Keratinocyte (primary cell): ENCODE measurements around the gene UBE2V1. TPM values are rescaled to one million over a fixed set of nuclear protein-coding genes. Genes with fewer than 3 reads are reported as not detected.

Experiments used
- DNase-seq: peaks from one replicate; pipeline ENCODE4 v3.0.0-alpha.2; 2011; ENCODE audit warnings: low read depth, missing footprints, low spot score
- FAIRE-seq: peaks from 2 replicates; lab custom pipeline; 2011; peaks lifted over from hg19 to GRCh38; lab: Jason Lieb, UNC
- H2AFZ ChIP-seq: 2 replicates; pipeline ENCODE4 v1.6.0; 2012; ENCODE audit warnings: low read length, control low read depth, inconsistent platforms; ENCODE audit not compliant: control insufficient read depth
- H3K27ac ChIP-seq: 2 replicates; pipeline ENCODE4 v1.5.1; 2011; ENCODE audit warnings: low read length; ENCODE audit not compliant: control insufficient read depth, insufficient read depth
- H3K27me3 ChIP-seq: 3 replicates; pipeline ENCODE4 v1.6.0; 2011; ENCODE audit warnings: low read length; ENCODE audit not compliant: control insufficient read depth, insufficient read depth; ENCODE audit errors: extremely low read depth
- H3K36me3 ChIP-seq, 2 experiments: 2 replicates in 1 of 2; 3 replicates in 1 of 2; pipeline ENCODE4 v1.5.1; 2011; ENCODE audit warnings: low read length in 2 of 2, mild to moderate bottlenecking in 1 of 2; ENCODE audit not compliant: control insufficient read depth in 2 of 2, insufficient read depth in 2 of 2; ENCODE audit errors: extremely low read depth in 1 of 2
- H3K4me1 ChIP-seq: 3 replicates; pipeline ENCODE4 v1.5.1; 2011; ENCODE audit warnings: low read length; ENCODE audit not compliant: control insufficient read depth, insufficient read depth; ENCODE audit errors: extremely low read depth
- H3K4me2 ChIP-seq: 3 replicates; pipeline ENCODE4 v1.6.0; 2011; ENCODE audit warnings: low read depth, low read length; ENCODE audit not compliant: control insufficient read depth, insufficient read depth; ENCODE audit errors: extremely low read depth
- H3K4me3 ChIP-seq, 3 experiments: fragments of 200-600 bp in 1 of 3; sonication (generic) in 1 of 3; 2 replicates in 2 of 3; 3 replicates in 1 of 3; pipeline ENCODE4 v1.5.1; 2011 to 2016; ENCODE audit warnings: low read length in 3 of 3, mild to moderate bottlenecking in 3 of 3, control low read depth in 2 of 3, inconsistent platforms in 1 of 3, low read depth in 1 of 3, mixed read lengths in 1 of 3, mixed run types in 1 of 3, moderate library complexity in 1 of 3; ENCODE audit not compliant: control insufficient read depth in 2 of 3, insufficient read depth in 2 of 3; ENCODE audit errors: extremely low read depth in 1 of 3
- H3K79me2 ChIP-seq: 2 replicates; pipeline ENCODE4 v1.6.0; 2012; ENCODE audit warnings: low read length; ENCODE audit not compliant: control insufficient read depth, insufficient read depth
- H3K9ac ChIP-seq: 3 replicates; pipeline ENCODE4 v1.6.0; 2011; ENCODE audit warnings: low read length; ENCODE audit not compliant: control insufficient read depth, insufficient read depth; ENCODE audit errors: extremely low read depth
- H3K9me1 ChIP-seq: 3 replicates; pipeline ENCODE4 v1.6.0; 2011; ENCODE audit warnings: low read length; ENCODE audit not compliant: control insufficient read depth, insufficient read depth; ENCODE audit errors: extremely low read depth
- H3K9me3 ChIP-seq: 2 replicates; pipeline ENCODE4 v1.5.1; 2012; ENCODE audit warnings: low read depth, low read length; ENCODE audit not compliant: control insufficient read depth
- H4K20me1 ChIP-seq: 3 replicates; pipeline ENCODE4 v1.6.0; 2011; ENCODE audit warnings: low read length; ENCODE audit not compliant: control insufficient read depth, insufficient read depth; ENCODE audit errors: extremely low read depth
- EZH2 ChIP-seq: IDR thresholded peaks from one replicate; pipeline ENCODE4 v1.6.1; 2012; ENCODE audit warnings: inconsistent platforms, mild to moderate bottlenecking, low read length, moderate library complexity
- dilution Hi-C: fragments of 300-500 bp; cut with MboI; formaldehyde crosslinking; loops from one replicate; pipeline ENCODE4 v1.7.0; 2020; ENCODE audit warnings: low sequenced_read_pairs; ENCODE audit not compliant: extremely low pct_ligation_motif_present
- polyA plus RNA-seq, 5 experiments: library from polyadenylated mRNA; depleted of rRNA in 3 of 5; stranded (reverse) in 3 of 5; stranded (forward) in 1 of 5; unstranded in 1 of 5; fragments of >200 nt; gene quantifications; 1 replicate in 1 of 5; 2 replicates in 3 of 5; 3 replicates in 1 of 5; pipeline versions ENCODE4 v1.2.1 to v1.2.3, GENCODE V29; 2011 to 2012; ENCODE audit warnings: missing spikeins in 2 of 5, low read depth in 1 of 5, low replicate concordance in 1 of 5
- TF ChIP-seq, protein P1 (sequence below), 3 experiments: IDR thresholded peaks in 1 of 3; conservative IDR thresholded peaks in 1 of 3; optimal IDR thresholded peaks in 1 of 3; 2 replicates in 2 of 3; 3 replicates in 1 of 3; pipeline versions ENCODE3 to v1.5.1; 2011; ENCODE audit warnings: low read length in 3 of 3, mild to moderate bottlenecking in 3 of 3, moderate library complexity in 2 of 3, control low read depth in 1 of 3, inconsistent platforms in 1 of 3; ENCODE audit not compliant: insufficient read depth in 2 of 3; ENCODE audit errors: extremely low read depth in 1 of 3

Gene UBE2V1
- polyA plus RNA-seq, 1 donor (not counting 4 experiments of a cell fraction or from before 2014, with no cell fraction given): 117 TPM

DNA sequence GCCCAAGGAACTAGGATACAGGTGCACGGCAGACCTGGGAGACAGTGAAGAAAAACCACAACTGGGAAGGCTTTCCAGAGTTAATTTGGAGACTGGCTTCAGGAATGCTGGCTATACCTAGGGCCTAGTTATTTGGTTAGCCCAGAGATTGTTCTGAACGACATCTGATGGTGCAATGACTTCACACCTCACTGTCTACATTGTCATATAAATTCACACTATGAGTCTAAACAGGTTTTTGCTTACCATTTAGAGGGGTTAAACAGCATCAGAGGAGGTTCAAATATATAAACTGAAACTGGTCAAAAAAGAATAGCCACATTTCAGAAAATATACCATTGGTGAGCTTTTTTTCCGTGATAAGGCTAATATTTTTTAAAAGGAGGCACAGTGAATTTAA is 16.7 kb downstream of the UBE2V1 start:
- H3K4me1 ChIP-seq: peaks cover 19% of the 10 kb centered on the region
- no peak overlapping the region for H2AFZ ChIP-seq
- no peak overlapping the region for H3K4me2 ChIP-seq
- H3K27me3 ChIP-seq: no peaks in the 10 kb centered on the region
- no peaks in the 10 kb centered on the region for H3K9me3 ChIP-seq
- FAIRE-seq (no peak), DNase-seq (no peak)
- H3K36me3 ChIP-seq: peaks cover 14 to 19% of the 10 kb centered on the region in 2 experiments
- H3K9me1 ChIP-seq: peaks cover 2% of the 10 kb centered on the region
- no peak overlapping the region for H3K4me3 ChIP-seq
- H4K20me1 ChIP-seq: peaks cover 26% of the 10 kb centered on the region
- H3K79me2 ChIP-seq: peaks cover 89% of the 10 kb centered on the region
- no peak overlapping the region for H3K27ac ChIP-seq
- TF ChIP-seq, protein P1, sequence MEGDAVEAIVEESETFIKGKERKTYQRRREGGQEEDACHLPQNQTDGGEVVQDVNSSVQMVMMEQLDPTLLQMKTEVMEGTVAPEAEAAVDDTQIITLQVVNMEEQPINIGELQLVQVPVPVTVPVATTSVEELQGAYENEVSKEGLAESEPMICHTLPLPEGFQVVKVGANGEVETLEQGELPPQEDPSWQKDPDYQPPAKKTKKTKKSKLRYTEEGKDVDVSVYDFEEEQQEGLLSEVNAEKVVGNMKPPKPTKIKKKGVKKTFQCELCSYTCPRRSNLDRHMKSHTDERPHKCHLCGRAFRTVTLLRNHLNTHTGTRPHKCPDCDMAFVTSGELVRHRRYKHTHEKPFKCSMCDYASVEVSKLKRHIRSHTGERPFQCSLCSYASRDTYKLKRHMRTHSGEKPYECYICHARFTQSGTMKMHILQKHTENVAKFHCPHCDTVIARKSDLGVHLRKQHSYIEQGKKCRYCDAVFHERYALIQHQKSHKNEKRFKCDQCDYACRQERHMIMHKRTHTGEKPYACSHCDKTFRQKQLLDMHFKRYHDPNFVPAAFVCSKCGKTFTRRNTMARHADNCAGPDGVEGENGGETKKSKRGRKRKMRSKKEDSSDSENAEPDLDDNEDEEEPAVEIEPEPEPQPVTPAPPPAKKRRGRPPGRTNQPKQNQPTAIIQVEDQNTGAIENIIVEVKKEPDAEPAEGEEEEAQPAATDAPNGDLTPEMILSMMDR (optimal IDR thresholded peaks at IDR 0.05 in 1 of 3, IDR thresholded peaks at IDR 0.05 in 1 of 3, conservative IDR thresholded peaks at IDR 0.05 in 1 of 3; ENCODE audit: extremely low read depth in 1 of 3, insufficient read depth in 2 of 3, low read length in 3 of 3): no peak
- TF ChIP-seq EZH2: no peak
- no peak overlapping the region for H3K9ac ChIP-seq
- dilution Hi-C loops: no loop called here

DNA sequence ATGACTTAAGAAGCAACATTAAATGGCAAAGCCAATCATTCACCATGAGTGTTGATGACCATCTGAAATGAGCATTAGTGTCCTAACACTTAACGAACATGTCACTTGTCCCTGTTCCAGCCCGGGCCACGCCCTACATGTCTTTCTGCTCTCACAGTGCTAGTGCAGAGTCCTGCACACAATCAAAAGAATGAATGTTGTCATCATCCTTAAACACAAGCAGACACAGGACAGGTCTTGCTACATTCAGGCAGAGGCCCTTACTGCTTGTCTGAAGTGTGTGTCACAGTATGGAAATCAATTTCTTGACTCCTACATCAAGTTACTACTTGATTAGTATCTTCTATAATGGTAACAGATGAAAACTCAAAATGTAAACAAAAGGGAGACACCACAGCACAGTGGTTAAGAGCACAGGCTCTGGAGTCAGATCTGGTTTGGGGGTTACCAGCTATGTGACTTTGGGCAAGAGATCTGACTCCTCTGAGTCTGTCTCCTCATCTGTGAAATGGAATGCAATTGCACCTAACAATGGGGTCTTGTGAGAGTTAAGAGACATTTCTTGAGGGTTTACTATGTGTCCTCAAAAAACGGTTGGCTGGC is 17.4 kb downstream of the UBE2V1 start:
- peak overlapping the region; percentile 39 for H3K27ac ChIP-seq

More for the DNA sequence above, 17.4 kb downstream of the UBE2V1 start:
- peaks cover 86% of the 10 kb centered on the region for H3K79me2 ChIP-seq
- H3K4me3 ChIP-seq: no peak overlapping the region
- H3K9me3 ChIP-seq: no peaks in the 10 kb centered on the region
- TF ChIP-seq, protein P1 (optimal IDR thresholded peaks at IDR 0.05 in 1 of 3, IDR thresholded peaks at IDR 0.05 in 1 of 3, conservative IDR thresholded peaks at IDR 0.05 in 1 of 3; ENCODE audit: extremely low read depth in 1 of 3, insufficient read depth in 2 of 3, low read length in 3 of 3): no peak
- TF ChIP-seq EZH2: no peak
- no peak overlapping the region for H2AFZ ChIP-seq
- FAIRE-seq (no peak), DNase-seq (no peak)
- H3K9me1 ChIP-seq: peaks cover 2% of the 10 kb centered on the region
- peaks cover 23% of the 10 kb centered on the region for H4K20me1 ChIP-seq
- peaks cover 19% of the 10 kb centered on the region for H3K4me1 ChIP-seq
- no peak overlapping the region for H3K9ac ChIP-seq
- dilution Hi-C loops: no loop called here
- peaks cover 14 to 19% of the 10 kb centered on the region in 2 experiments for H3K36me3 ChIP-seq
- no peaks in the 10 kb centered on the region for H3K27me3 ChIP-seq
- peak overlapping the region; percentile 8 for H3K4me2 ChIP-seq
